ENCODE results near the gene PROM2.

DNA sequence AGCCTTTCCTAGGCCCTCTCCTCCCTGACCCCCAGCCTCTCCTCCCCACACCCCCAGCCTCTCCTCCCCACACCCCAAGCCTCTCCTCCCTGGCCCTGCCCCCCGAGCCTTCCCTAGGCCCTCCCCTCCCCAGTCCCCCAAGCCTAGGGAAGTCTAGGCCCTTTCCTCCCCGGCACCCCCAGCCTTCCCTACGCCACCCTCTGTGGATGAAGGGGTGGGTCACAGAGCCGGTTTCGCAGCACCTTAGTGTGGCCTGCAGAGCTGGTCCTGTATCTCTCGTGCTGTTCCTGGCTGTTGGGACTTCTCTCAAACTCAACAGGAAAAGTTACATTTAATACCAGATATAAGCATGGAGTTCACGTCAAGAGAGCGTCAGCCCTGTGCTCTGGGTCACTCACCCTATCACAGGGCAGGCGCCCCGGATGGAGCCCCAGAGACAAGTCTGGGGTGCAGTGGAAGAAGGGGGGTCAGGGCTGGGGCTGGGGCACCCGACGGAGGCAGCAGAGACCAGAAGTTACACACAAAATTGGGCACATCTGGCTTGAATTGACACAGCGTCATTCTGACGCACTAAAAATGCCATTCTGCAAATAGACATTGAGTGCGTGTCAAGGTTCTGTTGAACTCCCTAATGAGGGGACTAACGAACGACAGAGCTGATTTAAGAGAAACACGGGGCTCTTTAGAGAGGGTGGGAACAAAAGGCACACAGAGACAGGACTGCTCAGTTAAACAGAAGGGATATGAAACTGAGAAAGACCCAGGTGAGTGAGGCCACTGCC is 46.9 kb downstream of the PROM2 start:
- TF ChIP-seq, protein P1, sequence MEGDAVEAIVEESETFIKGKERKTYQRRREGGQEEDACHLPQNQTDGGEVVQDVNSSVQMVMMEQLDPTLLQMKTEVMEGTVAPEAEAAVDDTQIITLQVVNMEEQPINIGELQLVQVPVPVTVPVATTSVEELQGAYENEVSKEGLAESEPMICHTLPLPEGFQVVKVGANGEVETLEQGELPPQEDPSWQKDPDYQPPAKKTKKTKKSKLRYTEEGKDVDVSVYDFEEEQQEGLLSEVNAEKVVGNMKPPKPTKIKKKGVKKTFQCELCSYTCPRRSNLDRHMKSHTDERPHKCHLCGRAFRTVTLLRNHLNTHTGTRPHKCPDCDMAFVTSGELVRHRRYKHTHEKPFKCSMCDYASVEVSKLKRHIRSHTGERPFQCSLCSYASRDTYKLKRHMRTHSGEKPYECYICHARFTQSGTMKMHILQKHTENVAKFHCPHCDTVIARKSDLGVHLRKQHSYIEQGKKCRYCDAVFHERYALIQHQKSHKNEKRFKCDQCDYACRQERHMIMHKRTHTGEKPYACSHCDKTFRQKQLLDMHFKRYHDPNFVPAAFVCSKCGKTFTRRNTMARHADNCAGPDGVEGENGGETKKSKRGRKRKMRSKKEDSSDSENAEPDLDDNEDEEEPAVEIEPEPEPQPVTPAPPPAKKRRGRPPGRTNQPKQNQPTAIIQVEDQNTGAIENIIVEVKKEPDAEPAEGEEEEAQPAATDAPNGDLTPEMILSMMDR (IDR thresholded peaks at IDR 0.05) = no peak
- no peak for TF ChIP-seq POLR2A (IDR thresholded peaks at IDR 0.05)
